Frontal cortex (tissue), 4 donors: ENCODE measurements around the gene CDIPT. TPM values are rescaled to one million over a fixed set of nuclear protein-coding genes. Genes with fewer than 3 reads are reported as not detected.

ENCODE experiments used
- DNase-seq, 2 donors: peaks; one replicate each; pipeline ENCODE4 v3.0.0; 2012; ENCODE audit warnings: low spot score in 2 of 2
- FAIRE-seq: peaks from 2 replicates; lab custom pipeline; 2012; peaks lifted over from hg19 to GRCh38; lab: Jason Lieb, UNC
- small RNA-seq: library from RNA; depleted of rRNA; stranded (forward); fragments of <200 nt; gene quantifications from one replicate; pipeline ENCODE3, GENCODE V24; 2014
- total RNA-seq: library from RNA; depleted of rRNA; stranded (reverse); fragments of >200 nt; gene quantifications from one replicate; pipeline ENCODE4 v1.2.3, GENCODE V29; 2014
- donor health status: control.
- donor health status: control.
- donor health status: control.

The CDIPT gene
- total RNA-seq, 1 donor from 2014 or later: 53.4 TPM

DNA sequence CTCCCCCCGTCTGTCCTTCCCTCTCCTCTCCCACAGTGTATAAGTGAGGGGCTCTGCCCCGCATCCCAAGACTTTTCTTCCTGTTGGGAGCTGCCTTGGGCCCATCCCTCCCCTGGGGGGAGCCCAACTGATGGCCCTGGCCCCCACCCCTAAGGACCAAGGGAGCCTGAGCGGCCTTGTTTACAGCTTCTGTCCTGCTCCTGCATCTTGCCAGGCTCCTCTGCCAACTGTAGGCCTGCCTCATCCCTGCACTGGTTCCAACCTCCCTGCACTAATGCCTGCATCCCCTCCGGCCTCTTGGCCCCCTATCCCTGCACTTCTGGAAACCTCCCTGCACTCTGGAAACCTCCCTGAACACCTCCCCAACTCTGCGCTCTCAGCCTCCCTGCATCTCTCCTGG, 48.4 kb downstream of the CDIPT start:
- DNase-seq (no peak), FAIRE-seq (no peak)

DNA sequence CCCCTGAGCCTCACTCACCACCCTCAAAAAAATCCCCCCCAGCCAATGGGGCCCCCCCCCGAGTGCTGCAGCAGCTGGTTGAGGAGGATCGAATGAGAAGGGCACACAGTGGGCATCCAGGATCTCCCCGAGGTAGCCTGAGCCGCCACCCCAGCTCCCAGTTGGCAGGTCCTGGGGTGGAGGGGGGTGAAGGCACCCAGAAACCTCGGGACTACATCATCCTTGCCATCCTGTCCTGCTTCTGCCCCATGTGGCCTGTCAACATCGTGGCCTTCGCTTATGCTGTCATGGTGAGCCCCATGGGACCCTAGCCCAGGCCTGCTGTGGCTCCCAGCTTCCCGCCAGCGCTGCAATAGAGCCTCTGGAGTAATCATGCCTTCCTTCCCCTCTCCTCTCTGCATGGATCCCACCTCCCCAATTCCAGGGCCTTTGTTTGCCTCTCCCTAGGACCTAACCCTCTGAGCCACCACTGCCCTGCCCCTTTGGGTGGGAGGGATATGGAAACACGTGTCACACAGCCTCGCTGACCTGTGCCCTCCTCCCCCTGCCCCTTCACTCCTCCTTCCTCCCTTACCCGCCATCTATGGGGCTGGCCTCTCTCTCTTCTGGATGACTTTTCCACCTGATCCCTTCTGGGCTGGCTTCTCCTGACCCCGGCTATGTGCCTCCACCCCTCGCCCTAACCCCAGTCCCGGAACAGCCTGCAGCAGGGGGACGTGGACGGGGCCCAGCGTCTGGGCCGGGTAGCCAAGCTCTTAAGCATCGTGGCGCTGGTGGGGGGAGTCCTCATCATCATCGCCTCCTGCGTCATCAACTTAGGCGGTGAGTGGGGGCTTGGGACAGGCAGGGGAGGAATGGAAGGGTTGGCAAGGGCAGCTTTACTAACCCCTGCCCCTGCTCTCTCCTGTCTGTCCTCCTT, 49.1 kb downstream of the CDIPT start:
- FAIRE-seq (no peak), DNase-seq (no peak)

DNA sequence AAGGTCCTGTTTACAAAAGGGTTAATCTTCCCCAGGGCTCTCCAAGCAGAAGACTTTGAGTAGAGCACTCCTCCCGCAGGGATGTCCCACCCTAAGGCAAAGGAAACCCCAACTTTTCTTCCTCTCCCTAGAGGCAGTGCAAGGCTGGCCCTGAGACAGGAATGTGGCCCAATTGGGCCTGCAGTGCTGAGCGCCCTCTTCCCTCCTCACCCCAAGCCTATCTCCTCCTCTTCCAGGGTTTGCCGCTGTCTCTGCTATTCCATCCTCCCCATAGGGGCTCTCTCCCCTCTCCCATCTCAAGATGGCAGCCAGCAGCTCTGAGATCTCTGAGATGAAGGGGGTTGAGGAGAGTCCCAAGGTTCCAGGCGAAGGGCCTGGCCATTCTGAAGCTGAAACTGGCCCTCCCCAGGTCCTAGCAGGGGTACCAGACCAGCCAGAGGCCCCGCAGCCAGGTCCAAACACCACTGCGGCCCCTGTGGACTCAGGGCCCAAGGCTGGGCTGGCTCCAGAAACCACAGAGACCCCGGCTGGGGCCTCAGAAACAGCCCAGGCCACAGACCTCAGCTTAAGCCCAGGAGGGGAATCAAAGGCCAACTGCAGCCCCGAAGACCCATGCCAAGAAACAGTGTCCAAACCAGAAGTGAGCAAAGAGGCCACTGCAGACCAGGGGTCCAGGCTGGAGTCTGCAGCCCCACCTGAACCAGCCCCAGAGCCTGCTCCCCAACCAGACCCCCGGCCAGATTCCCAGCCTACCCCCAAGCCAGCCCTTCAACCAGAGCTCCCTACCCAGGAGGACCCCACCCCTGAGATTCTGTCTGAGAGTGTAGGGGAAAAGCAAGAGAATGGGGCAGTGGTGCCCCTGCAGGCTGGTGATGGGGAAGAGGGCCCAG, 50.0 kb downstream of the CDIPT start:
- DNase-seq: no peak
- FAIRE-seq: no peak

DNA sequence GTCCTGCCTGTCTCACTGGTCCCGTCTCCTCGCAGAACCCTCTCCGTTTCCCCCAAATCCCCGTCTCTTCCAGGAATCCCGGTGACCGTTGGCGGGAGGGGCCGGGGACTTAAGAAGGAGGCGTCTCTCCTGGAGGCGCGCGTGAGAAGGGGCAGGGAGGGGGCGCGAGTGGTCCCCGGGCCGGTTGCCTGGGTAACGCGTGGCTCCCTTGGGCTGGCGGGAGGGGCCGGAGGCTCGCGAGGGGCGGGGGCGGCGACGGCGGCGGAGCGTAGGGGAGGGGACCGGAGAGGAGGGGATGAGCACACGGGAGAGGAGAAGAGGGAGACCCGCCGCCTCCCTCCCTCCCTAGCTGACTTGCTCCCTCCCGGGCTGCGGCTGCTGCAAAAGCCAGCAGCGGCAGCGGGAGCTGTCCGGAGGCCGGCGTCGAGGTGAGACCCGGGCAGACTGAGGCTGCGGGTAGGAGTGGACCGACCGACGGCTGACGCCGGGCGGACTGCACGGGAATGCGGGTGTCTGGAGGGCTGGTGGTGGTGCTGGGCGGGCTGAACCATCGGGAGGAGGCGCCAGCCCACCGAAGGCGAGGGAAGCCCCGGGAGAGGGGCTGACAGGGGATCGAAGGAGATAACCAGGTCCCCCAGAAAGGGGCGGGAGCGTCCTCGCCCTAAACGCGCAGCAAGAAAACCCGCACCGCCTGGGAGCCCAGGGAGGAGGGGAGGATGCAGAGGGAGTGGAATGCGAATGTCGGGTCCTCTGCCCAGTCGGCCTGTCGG, 50.9 kb downstream of the CDIPT start, which contains the start of gene PRRT2:
PRRT2 (plus strand) TSS at position 298 of the 770 bp plus-strand sequence. CDS start 862 bp downstream, outside the sequence.
- FAIRE-seq (no peak), DNase-seq (peak in 1 of 2 donors; percentile 69)

DNA sequence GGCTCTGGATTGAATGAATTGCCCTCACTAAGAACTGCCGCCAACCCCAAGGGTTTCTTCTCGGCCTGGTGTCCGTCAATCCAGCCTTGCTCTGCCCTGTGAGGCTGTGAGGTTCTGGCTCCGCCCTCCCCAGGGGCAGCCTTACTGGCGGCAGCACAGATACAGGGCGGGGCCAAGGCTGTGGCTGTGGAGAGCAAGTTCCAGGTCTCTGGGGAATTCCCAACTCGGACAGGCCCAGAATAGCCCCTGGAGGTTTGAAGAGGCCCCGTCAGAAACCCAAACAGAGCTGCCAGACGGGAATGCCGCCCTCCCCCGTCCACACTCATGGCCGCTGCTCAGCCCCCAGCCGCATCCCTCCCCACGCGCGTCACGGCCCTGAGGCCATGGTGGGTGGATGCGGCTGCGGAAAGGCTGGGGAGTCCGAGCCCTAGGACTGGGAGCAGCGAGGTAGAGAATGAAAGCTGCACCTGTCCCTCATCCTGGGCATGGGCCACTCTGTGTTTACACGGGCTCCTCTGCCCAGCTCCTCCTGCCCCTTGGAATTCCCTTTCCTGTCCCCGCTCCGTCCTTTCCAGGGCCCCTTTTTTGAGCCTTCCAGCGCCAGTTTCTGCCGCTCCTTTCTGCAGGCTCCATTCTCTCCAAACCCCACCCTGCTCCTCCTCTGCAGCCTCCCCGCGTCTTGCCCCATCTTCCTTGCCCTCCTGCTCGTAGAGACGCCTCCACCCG, 51.7 kb downstream of the CDIPT start:
- FAIRE-seq: no peak
- peak; percentile 89 to 91 for DNase-seq

DNA sequence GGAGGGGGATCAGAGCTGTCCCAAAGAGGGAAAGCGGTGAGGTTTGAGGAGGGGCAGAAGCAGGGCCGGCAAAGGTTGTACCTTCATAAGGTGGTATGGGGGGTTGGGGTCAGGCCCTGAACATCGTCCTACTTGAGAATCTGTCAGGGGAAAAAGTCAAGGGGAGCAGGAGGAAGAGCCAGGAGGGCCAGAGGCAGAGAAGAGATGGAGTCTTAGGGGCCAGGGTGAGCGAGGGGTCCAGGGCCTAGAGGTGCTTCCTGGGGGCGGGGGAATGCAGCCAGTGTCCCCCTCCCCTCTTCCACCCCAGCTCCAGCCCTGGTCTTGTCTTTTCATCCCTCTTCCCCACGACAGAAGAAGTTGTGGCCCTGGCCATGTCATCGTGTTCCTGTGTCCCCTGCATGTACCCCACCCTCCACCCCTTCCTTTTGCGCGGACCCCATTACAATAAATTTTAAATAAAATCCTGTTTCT, 52.3 kb downstream of the CDIPT start:
- FAIRE-seq (no peak), DNase-seq (peak in 1 of 2 donors; percentile 22)

DNA sequence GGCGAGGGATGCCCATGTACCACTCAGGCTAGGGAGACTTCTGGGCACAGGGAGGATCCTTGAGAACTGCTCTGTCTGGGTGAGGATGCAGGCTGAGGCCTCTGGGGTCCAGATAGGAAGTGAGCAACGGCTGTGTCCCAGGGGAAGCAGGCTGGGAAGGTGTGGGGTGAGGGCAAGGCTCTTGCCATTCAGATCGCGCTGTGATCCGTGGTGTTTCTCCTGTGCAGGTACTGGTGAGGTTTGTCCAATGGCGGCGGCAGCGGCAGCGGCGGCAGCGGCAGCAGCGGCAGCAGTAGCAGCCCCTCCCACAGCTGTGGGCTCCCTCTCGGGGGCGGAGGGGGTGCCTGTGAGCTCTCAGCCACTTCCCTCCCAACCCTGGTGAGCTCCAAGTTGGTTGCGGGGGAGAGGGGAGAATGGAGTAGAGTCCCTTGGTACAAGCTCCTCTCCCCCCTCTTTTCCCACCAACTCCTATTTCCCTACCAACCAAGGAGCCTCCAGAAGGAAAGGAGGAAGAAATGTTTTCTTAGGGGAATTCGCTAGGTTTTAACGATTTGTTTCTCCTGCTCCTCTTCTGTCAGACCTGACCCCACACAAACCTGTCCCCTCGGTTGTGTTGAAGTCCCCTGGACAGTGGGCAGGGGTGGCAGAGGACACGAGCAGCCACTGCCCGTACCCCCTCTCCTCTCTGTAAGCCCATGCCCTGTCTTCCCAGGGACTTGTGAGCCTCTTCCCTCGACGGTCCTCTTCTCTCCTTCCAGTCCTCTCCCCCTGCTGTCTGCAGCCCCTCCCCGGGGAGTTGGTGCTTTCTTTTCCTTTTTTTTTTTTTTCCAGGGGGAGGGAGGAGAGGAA, 53.0 kb downstream of the CDIPT start:
- FAIRE-seq (no peak), DNase-seq (no peak)

DNA sequence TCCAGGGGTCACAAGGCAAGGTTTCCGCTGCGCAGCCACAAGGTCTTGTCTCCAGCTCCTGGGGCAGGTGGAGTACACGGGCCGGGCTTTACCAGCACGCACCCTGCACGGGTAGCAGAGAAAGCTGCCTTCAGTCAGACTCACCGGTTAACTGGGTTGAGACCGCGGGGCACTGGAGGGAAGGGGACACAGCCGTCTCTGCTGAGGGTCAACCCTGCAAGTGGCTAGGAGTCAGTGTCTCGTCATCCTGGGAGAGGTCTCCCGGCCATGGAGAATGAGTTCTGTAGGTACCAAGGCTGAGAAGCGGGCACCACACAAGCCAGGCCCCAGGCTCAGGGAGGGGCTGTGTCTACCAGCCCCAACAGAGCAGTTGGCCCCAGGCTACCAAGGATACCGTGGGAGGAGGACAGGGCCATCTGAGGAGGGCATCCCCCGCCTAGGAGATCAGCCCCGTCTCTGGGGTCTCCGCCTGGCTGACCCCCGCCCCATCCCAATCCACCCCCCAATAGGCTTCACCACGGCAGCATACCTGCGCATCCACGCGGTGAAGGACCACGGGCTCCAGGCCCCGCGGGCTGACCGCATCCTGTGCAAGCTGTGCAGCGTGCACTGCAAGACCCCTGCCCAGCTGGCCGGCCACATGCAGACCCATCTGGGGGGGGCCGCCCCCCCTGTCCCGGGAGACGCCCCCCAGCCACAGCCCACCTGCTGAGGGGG, 53.8 kb downstream of the CDIPT start:
- no peak for DNase-seq
- no peak for FAIRE-seq

Small RNAs within 50 kb of the gene (small RNA-seq; reads per million reads assigned to genes)
- not detected for gene AC009133.6
- gene AC120114.4: not detected

Other genes starting within 250 kb of the CDIPT start
- gene SPN, start 200.0 kb downstream of the CDIPT start, total RNA-seq: under 0.01 TPM
- 2.9 TPM for gene QPRT, start 184.0 kb downstream of the CDIPT start, total RNA-seq
- 0.41 TPM for gene C16orf54, start 117.2 kb downstream of the CDIPT start, total RNA-seq
- gene ZG16, start 85.0 kb downstream of the CDIPT start, total RNA-seq: not detected
- 37.1 TPM for gene KIF22, start 72.5 kb downstream of the CDIPT start, total RNA-seq
- gene MAZ, start 56.7 kb downstream of the CDIPT start, total RNA-seq: 373 TPM
- gene PRRT2, start 51.0 kb downstream of the CDIPT start, total RNA-seq: 15.9 TPM
- 11.8 TPM for gene PAGR1, start 47.1 kb downstream of the CDIPT start, total RNA-seq
- 4.5 TPM for gene MVP, start 42.8 kb downstream of the CDIPT start, total RNA-seq
- 43.2 TPM for gene SEZ6L2, start 36.3 kb upstream of the CDIPT start, total RNA-seq
- 9.4 TPM for gene ASPHD1, start 37.3 kb upstream of the CDIPT start, total RNA-seq
- 18.3 TPM for gene KCTD13, start 63.0 kb upstream of the CDIPT start, total RNA-seq
- gene TMEM219, start 98.9 kb upstream of the CDIPT start, total RNA-seq: 26.9 TPM
- 58.3 TPM for gene TAOK2, start 110.6 kb upstream of the CDIPT start, total RNA-seq
- 12.6 TPM for gene HIRIP3, start 132.4 kb upstream of the CDIPT start, total RNA-seq
- gene INO80E, start 133.0 kb upstream of the CDIPT start, total RNA-seq: 22.0 TPM
- gene DOC2A, start 147.8 kb upstream of the CDIPT start, total RNA-seq: 11.8 TPM
- not detected for gene C16orf92, start 160.0 kb upstream of the CDIPT start, total RNA-seq
- gene TLCD3B, start 168.0 kb upstream of the CDIPT start, total RNA-seq: 10.2 TPM
- 76.6 TPM for gene ALDOA, start 202.5 kb upstream of the CDIPT start, total RNA-seq
- gene PPP4C, start 212.8 kb upstream of the CDIPT start, total RNA-seq: 90.5 TPM
- gene TBX6, start 228.7 kb upstream of the CDIPT start, total RNA-seq: 0.41 TPM
- gene YPEL3, start 233.0 kb upstream of the CDIPT start, total RNA-seq: 18.8 TPM